ENCODE data around the gene TEKT5. TPM values are rescaled to one million over a fixed set of nuclear protein-coding genes. Genes with fewer than 3 reads are reported as not detected.

TEKT5 gene
- total RNA-seq, 1 donor from 2014 or later: 0.07 TPM

DNA sequence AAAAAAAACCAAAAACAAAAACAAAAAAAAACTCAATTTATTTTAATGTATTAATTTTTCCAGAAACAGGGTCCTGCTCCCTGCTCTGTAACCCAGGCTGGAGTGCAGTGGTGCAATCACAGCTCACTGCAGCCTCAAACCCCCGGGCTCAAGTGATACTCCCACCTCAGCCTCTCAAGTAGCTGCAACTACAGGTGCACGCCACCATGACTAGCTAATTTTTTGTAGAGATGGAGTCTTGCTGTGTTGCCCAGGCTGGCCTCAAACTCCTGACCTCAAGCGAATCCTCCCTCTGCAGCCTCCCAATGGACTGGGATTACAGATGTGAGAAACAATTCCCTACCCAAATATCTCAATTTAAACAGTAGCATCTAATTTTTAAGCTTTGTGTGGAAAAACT is 89.1 kb downstream of the TEKT5 start:
- Histone ChIP-seq H2AFZ (replicated peaks) (no peak overlapping the region), H3K9ac (no peak overlapping the region), H4K20me1 (ENCODE audit: low read depth) (no peaks in the 10 kb centered on the region), H3K4me1 (peaks cover 15% of the 10 kb centered on the region), H3K27me3 (no peaks in the 10 kb centered on the region), H3K79me2 (ENCODE audit: low read depth) (no peaks in the 10 kb centered on the region), H3K9me3 (ENCODE audit: low read depth) (no peaks in the 10 kb centered on the region), H3F3A (ENCODE audit: low read depth) (peaks cover 13% of the 10 kb centered on the region), H3K4me3 (no peak overlapping the region), H3K4me2 (no peak overlapping the region), H3K36me3 (no peaks in the 10 kb centered on the region), H3K27ac (no peak overlapping the region)
- Mint-ChIP-seq H3K27ac (no peak overlapping the region), H3K27me3 (ENCODE audit: insufficient read depth, low read depth) (peaks cover 5% of the 10 kb centered on the region), H3K36me3 (no peaks in the 10 kb centered on the region), H3K9me3 (no peaks in the 10 kb centered on the region), H3K4me3 (no peak overlapping the region), H3K4me1 (peaks cover 22% of the 10 kb centered on the region)
- DNase-seq (ENCODE audit: low spot score): no peak
- TF ChIP-seq EZH2 (IDR thresholded peaks at IDR 0.05): no peak
- TF ChIP-seq EZH2phosphoT487 (IDR thresholded peaks at IDR 0.05): no peak
- TF ChIP-seq, protein P1, sequence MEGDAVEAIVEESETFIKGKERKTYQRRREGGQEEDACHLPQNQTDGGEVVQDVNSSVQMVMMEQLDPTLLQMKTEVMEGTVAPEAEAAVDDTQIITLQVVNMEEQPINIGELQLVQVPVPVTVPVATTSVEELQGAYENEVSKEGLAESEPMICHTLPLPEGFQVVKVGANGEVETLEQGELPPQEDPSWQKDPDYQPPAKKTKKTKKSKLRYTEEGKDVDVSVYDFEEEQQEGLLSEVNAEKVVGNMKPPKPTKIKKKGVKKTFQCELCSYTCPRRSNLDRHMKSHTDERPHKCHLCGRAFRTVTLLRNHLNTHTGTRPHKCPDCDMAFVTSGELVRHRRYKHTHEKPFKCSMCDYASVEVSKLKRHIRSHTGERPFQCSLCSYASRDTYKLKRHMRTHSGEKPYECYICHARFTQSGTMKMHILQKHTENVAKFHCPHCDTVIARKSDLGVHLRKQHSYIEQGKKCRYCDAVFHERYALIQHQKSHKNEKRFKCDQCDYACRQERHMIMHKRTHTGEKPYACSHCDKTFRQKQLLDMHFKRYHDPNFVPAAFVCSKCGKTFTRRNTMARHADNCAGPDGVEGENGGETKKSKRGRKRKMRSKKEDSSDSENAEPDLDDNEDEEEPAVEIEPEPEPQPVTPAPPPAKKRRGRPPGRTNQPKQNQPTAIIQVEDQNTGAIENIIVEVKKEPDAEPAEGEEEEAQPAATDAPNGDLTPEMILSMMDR (IDR thresholded peaks at IDR 0.05): no peak

DNA sequence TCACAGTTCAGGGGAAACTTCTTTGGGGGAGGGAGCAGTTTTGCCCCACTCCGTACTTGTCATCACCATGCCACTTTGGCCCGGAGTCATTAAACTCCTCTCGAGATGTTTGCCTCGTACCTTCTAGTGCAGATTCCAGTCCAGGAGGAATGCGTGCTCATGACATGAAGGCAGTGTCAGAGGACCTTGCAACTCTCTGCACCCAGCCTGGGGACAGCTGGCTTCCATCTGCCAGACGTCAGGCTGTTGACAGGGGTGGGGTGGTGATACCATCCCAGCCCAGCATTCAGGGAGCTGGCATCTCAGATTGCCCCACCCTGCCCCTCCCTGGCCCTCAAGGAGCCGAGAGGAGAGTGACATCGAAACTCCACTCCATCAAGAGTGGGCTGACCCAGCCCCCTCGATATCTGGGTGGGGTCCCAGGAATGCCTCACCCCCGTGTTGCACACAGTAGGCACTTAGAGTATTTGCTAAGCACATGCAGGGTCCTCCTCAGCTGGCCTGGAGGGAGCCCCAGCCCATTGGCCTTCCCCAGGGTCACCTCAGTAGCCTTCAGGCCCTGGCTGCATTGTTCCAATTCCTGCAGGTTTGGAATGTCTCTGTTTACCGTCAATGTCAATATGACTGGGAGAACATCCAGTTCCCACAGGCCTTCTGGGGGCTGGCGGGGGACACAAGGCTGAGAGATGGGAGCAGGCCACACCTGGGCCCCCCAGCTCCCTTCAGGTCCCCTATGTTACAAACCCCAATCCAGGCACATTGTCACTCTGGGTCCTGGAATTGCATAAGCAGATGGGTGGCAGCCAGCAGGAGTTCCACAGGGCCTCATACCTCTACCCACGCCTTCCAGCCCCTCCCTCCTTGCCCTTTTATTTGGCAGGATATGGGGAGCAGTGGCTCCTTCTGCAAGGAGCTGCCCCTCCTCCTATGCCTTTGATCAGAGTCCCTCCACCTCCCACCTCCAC is 93.0 kb downstream of the TEKT5 start:
- peaks cover 5% of the 10 kb centered on the region for H3K4me1 Mint-ChIP-seq
- no peaks in the 10 kb centered on the region for H3K9me3 Mint-ChIP-seq
- Histone ChIP-seq H3F3A (ENCODE audit: low read depth) (peaks cover 8% of the 10 kb centered on the region), H3K4me2 (no peak overlapping the region), H4K20me1 (ENCODE audit: low read depth) (no peaks in the 10 kb centered on the region), H3K79me2 (ENCODE audit: low read depth) (no peaks in the 10 kb centered on the region), H3K9me3 (ENCODE audit: low read depth) (no peaks in the 10 kb centered on the region), H3K4me3 (no peak overlapping the region), H3K9ac (no peak overlapping the region), H3K4me1 (peaks cover 9% of the 10 kb centered on the region), H3K36me3 (no peaks in the 10 kb centered on the region), H3K27me3 (no peaks in the 10 kb centered on the region), H3K27ac (no peak overlapping the region), H2AFZ (replicated peaks) (no peak overlapping the region)
- no peak overlapping the region for H3K4me3 Mint-ChIP-seq
- TF ChIP-seq EZH2 (IDR thresholded peaks at IDR 0.05) (no peak), EZH2phosphoT487 (IDR thresholded peaks at IDR 0.05) (no peak)
- TF ChIP-seq, protein P1 (IDR thresholded peaks at IDR 0.05): no peak
- H3K36me3 Mint-ChIP-seq: no peaks in the 10 kb centered on the region
- H3K27ac Mint-ChIP-seq: no peak overlapping the region
- no peak for DNase-seq (ENCODE audit: low spot score)
- peaks cover 8% of the 10 kb centered on the region for H3K27me3 Mint-ChIP-seq (ENCODE audit: insufficient read depth, low read depth)

DNA sequence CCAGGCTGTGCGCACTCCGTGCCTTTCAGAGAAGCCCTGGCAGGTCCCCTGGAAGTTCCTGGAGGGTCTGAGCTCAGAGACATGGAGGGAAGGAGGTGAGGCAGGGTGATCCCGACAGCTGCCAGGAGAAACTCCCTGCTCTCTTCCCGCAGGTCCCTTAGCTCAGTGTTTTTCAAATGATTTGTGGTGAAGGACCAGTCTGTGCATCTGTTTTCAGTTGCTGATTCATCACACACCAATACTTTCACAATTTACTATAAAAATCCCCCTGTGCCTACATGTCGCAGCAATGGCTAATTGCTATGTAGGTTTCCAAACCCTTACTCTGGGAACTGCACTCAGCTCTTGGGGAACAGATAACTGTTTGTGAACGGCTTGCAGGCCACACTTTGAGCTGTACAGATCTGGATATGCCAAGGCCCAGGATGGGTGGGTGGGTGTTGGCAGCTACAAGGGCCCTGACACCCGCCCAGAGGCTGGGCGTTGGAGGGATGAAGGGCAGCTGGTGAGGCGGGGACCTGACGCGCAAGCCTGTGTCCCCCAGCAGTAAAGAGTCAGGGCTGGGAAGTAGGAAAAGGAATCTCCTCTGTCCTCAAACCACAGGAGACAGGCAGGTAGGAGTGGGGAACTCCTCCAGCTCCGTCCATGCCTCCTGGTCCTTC is 93.8 kb downstream of the TEKT5 start:
- Histone ChIP-seq H3K4me2 (no peak overlapping the region), H2AFZ (replicated peaks) (peak overlapping the region; percentile 26), H3K9me3 (ENCODE audit: low read depth) (no peaks in the 10 kb centered on the region), H3K79me2 (ENCODE audit: low read depth) (no peaks in the 10 kb centered on the region), H3K9ac (no peak overlapping the region), H3K36me3 (no peaks in the 10 kb centered on the region), H4K20me1 (ENCODE audit: low read depth) (no peaks in the 10 kb centered on the region), H3K27me3 (no peaks in the 10 kb centered on the region), H3K4me3 (no peak overlapping the region), H3K4me1 (peaks cover 1% of the 10 kb centered on the region), H3F3A (ENCODE audit: low read depth) (no peaks in the 10 kb centered on the region), H3K27ac (no peak overlapping the region)
- Mint-ChIP-seq H3K27ac (no peak overlapping the region), H3K4me1 (no peaks in the 10 kb centered on the region), H3K27me3 (ENCODE audit: insufficient read depth, low read depth) (peaks cover 8% of the 10 kb centered on the region), H3K9me3 (no peaks in the 10 kb centered on the region), H3K4me3 (no peak overlapping the region), H3K36me3 (no peaks in the 10 kb centered on the region)
- DNase-seq (ENCODE audit: low spot score): no peak
- TF ChIP-seq EZH2phosphoT487 (IDR thresholded peaks at IDR 0.05) (no peak), EZH2 (IDR thresholded peaks at IDR 0.05) (no peak)
- TF ChIP-seq, protein P1 (IDR thresholded peaks at IDR 0.05): no peak
